Stomach smooth muscle (tissue), 2 donors: ENCODE data around the gene SPESP1.
"Not testable (repeated sequence)": the region's sequence is repeated elsewhere in the genome, so short reads cannot be mapped to it uniquely, and the experiment has no call there.

ENCODE experiments used
- H3K27ac ChIP-seq: one replicate; pipeline ENCODE4 v1.7.0; 2013; ENCODE audit warnings: mild to moderate bottlenecking, low read length, inconsistent platforms
- H3K27me3 ChIP-seq, 2 donors: one replicate each; pipeline ENCODE4 v1.7.0; 2013; ENCODE audit warnings: low read length in 2 of 2; ENCODE audit not compliant: insufficient read depth in 2 of 2, control insufficient read depth in 1 of 2
- H3K36me3 ChIP-seq, 2 donors: one replicate each; pipeline ENCODE4 v1.7.0; 2013; ENCODE audit warnings: low read length in 2 of 2; ENCODE audit not compliant: control insufficient read depth in 2 of 2, insufficient read depth in 2 of 2
- H3K4me1 ChIP-seq: one replicate; pipeline ENCODE4 v1.7.0; 2013; ENCODE audit warnings: low read length; ENCODE audit not compliant: control insufficient read depth, insufficient read depth
- H3K4me3 ChIP-seq, 2 donors: one replicate each; pipeline ENCODE4 v1.7.0; 2013; ENCODE audit warnings: low read length in 2 of 2
- H3K9ac ChIP-seq, 2 donors: one replicate each; pipeline ENCODE4 v1.7.0; 2013; ENCODE audit warnings: low read length in 2 of 2, mild to moderate bottlenecking in 1 of 2
- H3K9me3 ChIP-seq, 2 donors: one replicate each; pipeline ENCODE4 v1.7.0; 2013; ENCODE audit warnings: low read length in 2 of 2; ENCODE audit not compliant: control insufficient read depth in 2 of 2
- donor health status: healthy.
- donor health status: Pancreatic carcinoma.

The SPESP1 gene

DNA sequence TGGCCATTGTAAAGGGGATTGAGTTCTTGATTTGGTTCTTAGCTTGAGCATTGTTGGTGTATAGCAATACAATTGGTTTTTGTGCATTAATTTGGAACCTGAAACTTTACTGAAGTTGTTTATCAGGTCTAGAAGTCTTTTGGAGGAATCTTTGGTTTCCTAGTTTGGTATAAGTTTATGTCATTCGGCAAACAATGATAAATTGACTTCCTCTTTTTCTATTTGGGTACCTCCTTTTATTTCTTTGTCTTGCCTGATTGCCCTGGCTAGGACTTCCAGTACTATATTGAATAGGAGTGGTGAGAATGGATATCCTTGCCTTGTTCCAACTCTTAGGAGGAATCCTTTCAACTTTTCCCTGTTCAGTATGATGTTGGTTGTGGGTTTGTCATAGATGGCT is 32.1 kb downstream of the SPESP1 start:
- no peaks in the 10 kb centered on the region for H3K4me1 ChIP-seq
- no peak overlapping the region for H3K9ac ChIP-seq
- no peak overlapping the region for H3K4me3 ChIP-seq
- H3K36me3 ChIP-seq: no peaks in the 10 kb centered on the region
- peaks cover 0 to 4% of the 10 kb centered on the region in 2 donors for H3K9me3 ChIP-seq
- H3K27ac ChIP-seq: no peak overlapping the region
- no peaks in the 10 kb centered on the region for H3K27me3 ChIP-seq

DNA sequence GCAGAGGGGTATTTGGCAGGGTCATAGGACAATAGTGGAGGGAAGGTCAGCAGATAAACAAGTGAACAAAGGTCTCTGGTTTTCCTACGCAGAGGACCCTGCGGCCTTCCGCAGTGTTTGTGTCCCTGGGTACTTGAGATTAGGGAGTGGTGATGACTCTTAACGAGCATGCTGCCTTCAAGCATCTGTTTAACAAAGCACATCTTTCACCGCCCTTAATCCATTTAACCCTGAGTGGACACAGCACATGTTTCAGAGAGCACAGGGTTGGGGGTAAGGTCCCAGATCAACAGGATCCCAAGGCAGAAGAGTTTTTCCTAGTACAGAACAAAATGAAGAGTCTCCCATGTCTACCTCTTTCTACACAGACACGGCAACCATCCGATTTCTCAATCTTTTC is 33.4 kb downstream of the SPESP1 start:
- not testable (repeated sequence) for H3K36me3 ChIP-seq, H3K9ac ChIP-seq, H3K4me3 ChIP-seq, H3K4me1 ChIP-seq, H3K27ac ChIP-seq, H3K9me3 ChIP-seq, H3K27me3 ChIP-seq

DNA sequence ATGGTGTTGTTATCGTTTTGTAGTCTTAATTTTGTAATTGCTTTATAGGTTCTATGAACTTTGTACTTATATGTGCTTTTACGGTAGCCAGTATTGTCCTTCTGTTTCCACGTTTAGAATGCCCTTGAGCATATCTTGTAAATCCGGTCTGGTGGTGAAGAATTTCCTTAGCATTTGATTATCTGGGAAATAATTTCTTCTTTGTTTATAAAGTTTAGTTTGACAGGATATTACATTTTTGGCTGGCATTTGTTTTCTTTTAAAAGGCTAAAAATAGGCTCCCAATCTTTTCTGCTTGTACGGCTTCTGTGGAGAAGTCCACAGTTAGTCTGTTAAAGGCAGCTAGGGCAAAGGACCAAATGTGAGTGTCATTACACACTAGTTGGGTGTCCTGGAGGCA is 36.7 kb downstream of the SPESP1 start:
- H3K4me3 ChIP-seq: no peak overlapping the region
- H3K9me3 ChIP-seq: peaks cover 7 to 10% of the 10 kb centered on the region in 2 donors
- H3K27ac ChIP-seq: no peak overlapping the region
- no peaks in the 10 kb centered on the region for H3K36me3 ChIP-seq
- no peaks in the 10 kb centered on the region for H3K27me3 ChIP-seq
- no peaks in the 10 kb centered on the region for H3K4me1 ChIP-seq
- H3K9ac ChIP-seq: no peak overlapping the region

DNA sequence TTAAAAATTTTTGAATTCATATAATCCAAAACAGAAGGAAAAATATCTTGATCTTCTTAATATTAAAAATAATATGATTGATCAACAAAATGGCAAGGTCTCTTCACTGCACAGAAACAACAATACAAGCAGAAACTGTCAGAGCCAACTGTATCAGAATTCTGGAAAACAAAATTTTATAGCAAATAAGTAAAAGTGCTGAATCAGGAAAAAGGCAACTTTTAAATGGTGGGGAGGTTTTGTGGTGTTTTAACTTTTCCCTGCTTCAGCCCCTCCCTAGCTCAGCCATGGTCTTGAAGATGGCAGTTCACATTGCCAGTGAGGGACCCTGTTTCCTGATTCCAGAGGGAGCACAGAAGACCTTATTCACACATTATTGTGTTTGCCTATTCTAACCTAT is 37.6 kb downstream of the SPESP1 start:
- H3K36me3 ChIP-seq: no peaks in the 10 kb centered on the region
- H3K27me3 ChIP-seq: no peaks in the 10 kb centered on the region
- H3K4me1 ChIP-seq: no peaks in the 10 kb centered on the region
- no peak overlapping the region for H3K4me3 ChIP-seq
- H3K9me3 ChIP-seq: peaks cover 7 to 10% of the 10 kb centered on the region in 2 donors
- no peak overlapping the region for H3K27ac ChIP-seq
- H3K9ac ChIP-seq: no peak overlapping the region

DNA sequence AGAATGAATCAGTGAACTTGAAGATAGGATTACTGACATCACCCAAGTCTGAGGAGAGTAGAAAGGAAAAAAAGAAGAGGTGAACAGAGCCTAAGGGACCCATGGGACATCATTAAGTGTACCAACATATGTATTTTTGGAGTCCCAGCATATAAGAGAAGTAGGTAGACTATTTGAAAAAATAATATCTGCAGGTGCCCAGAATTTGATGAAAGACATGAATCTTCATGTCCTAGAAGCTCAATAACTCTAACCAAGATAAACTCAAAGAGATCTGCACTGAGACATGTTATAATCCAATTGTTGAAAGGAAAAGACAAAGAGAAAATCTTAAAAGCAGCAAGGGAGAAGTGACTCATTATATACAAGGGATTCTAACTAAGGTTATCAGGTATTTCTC is 39.0 kb downstream of the SPESP1 start:
- Histone ChIP-seq H3K27ac (no peak overlapping the region), H3K27me3 (no peaks in the 10 kb centered on the region), H3K4me1 (no peaks in the 10 kb centered on the region), H3K9me3 (peaks cover 7 to 10% of the 10 kb centered on the region in 2 donors), H3K4me3 (no peak overlapping the region), H3K36me3 (no peaks in the 10 kb centered on the region), H3K9ac (no peak overlapping the region)

DNA sequence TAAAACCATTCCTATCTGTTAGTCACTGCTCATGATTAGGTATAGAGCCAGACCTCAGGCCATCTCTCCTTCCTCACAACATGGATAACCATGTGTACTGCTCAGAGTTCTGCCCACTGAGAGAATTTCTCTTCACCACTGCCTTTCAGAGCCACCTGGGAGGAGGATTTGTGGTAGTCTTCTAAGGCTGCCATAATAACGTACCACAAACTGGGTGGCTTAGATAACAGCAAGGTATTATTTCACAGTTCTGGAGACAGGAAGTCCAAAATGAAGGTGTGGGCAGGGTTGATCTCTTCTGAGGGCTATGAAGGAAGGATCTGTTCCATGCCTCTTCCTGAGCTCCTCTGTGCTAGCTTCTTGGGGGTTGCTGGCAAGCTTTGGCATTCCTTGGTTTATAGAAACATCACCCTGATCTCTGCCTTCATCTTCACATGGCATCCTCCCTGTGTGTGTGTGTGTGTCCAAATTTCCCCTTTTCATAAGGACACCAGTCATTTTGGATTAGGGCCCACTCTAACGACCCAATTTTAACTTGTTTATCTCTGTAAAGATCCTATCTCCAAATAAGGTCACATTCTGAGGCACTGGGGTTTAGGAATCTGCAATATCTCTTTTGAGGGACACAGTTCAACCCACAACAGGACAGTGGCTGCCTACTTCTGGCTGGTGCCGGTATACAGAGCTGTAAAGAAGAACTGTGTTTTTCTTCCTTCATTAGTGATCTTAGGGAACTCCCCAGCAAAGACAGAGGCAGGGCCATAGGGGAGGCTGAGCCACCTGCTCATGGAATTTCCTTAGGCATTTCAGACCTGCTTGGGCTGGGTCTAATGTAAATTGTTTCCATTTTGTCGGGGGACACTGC is 42.1 kb downstream of the SPESP1 start:
- H3K36me3 ChIP-seq: no peaks in the 10 kb centered on the region
- H3K9me3 ChIP-seq: peaks cover 4 to 12% of the 10 kb centered on the region in 2 donors
- H3K9ac ChIP-seq: no peak overlapping the region
- no peaks in the 10 kb centered on the region for H3K4me1 ChIP-seq
- no peak overlapping the region for H3K4me3 ChIP-seq
- no peaks in the 10 kb centered on the region for H3K27me3 ChIP-seq
- H3K27ac ChIP-seq: no peak overlapping the region

DNA sequence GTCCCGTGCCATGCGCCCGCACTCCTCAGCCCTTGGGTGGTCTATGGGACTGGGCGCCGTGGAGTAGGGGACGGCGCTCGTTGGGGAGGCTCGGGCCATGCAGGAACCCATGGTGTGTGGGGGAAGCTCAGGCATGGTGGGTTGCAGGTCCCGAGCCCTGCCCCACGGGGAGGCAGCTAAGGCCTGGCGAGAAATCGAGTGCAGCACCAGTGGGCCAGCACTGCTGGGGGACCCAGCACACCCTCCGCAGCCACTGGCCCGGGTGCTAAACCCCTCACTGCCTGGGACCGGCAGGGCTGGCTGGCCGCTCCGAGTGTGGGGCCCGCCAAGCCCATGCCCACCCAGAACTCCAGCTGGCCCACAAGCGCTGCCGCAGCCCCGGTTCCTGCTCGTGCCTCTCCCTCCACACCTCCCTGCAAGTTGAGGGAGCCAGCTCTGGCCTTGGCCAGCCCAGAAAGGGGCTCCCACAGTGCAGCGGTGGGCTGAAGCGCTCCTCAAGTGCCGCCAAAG is 45.4 kb downstream of the SPESP1 start:
- H3K4me1 ChIP-seq, H3K4me3 ChIP-seq, H3K27me3 ChIP-seq, H3K9ac ChIP-seq, H3K36me3 ChIP-seq, H3K27ac ChIP-seq, H3K9me3 ChIP-seq: not testable (repeated sequence)

DNA sequence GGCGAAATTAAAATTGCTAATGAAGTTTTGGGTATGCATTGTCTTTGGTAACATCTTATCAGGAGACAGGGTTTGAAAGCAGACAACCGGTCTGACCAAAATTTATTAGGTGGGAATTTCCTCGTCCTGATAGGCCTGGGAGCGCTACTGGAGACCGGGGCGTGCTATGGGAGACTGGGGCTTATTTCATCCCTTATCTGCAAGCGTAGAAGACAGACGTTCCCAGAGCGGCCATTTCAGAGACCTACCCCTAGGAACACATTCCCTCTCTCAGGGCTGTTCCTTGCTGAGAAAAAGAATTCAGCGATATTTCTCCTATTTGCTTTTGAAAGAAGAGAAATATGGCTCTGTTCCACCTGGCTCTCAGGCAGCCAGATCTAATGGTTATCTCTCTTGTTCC is 47.1 kb downstream of the SPESP1 start:
- not testable (repeated sequence) for H3K9me3 ChIP-seq, H3K9ac ChIP-seq, H3K27ac ChIP-seq, H3K36me3 ChIP-seq, H3K4me3 ChIP-seq, H3K4me1 ChIP-seq, H3K27me3 ChIP-seq

DNA sequence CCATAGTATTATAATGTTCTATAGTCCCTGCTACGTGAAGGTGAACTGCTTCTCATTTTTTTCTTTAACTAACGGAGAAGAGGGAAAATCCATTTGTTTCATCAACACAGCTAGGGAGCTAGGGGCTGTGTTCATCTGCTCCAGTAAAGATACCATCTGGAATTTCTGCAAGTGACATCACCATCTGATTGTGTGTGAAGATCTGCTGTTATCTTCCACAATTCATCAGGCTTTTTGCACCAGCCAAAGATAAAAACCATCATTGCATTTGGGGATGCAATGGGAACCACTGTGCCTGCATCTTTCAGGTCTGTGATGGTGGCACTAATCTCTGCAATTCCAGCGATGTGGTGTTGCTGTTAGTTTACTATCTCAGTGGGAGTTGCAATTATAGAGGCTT is 48.7 kb downstream of the SPESP1 start:
- Histone ChIP-seq H3K27ac (no peak overlapping the region), H3K36me3 (no peaks in the 10 kb centered on the region), H3K4me1 (no peaks in the 10 kb centered on the region), H3K9ac (no peak overlapping the region), H3K4me3 (no peak overlapping the region), H3K27me3 (no peaks in the 10 kb centered on the region), H3K9me3 (peaks cover 0 to 3% of the 10 kb centered on the region in 2 donors)

DNA sequence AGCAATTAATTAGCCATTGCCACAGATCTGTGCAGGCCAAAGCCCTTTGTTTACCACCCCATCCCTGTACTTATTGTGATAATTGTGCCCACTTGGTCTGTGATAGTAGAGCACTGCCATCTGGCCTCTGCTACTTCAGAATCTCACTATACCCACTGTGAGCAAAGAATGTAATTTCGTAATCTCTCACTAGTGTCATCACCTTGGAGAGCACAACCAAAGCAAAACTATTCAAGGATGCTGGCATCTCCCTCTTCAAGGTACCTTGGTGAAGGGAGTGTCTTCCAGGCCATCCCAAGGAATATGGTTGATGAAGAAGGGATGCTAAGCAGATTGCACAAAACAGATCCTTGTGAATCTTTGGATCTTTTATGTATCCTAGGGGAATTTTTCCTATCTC is 49.5 kb downstream of the SPESP1 start:
- H3K27me3 ChIP-seq: no peaks in the 10 kb centered on the region
- peaks cover 0 to 3% of the 10 kb centered on the region in 2 donors for H3K9me3 ChIP-seq
- no peak overlapping the region for H3K27ac ChIP-seq
- H3K36me3 ChIP-seq: no peaks in the 10 kb centered on the region
- H3K4me1 ChIP-seq: no peaks in the 10 kb centered on the region
- H3K4me3 ChIP-seq: no peak overlapping the region
- no peak overlapping the region for H3K9ac ChIP-seq

DNA sequence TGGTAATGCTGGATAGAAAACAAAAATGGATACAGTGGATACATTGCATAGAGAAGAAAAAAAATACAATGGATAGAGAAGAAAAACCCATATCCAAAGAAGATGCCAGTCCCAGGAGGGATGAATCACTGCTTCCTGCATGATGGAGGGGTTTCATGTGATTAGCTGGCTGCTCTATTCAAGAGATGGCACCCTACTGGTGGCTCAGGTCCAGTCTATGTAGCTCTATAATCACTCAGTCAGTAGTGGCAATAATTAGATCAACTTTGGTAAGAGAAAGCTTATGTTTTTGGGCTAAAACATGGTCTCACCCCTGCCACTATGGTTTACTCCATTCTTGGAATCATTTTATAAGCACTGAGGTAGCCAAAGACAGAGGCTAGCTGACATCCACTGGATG is 50.5 kb downstream of the SPESP1 start:
- Histone ChIP-seq H3K36me3 (no peaks in the 10 kb centered on the region), H3K9ac (no peak overlapping the region), H3K4me1 (no peaks in the 10 kb centered on the region), H3K27ac (no peak overlapping the region), H3K4me3 (no peak overlapping the region), H3K27me3 (no peaks in the 10 kb centered on the region), H3K9me3 (peaks cover 0 to 3% of the 10 kb centered on the region in 2 donors)
